Measurements from ENCODE around the gene NIM1K. TPM values are rescaled to one million over a fixed set of nuclear protein-coding genes. Genes with fewer than 3 reads are reported as not detected.

Gene NIM1K
- total and polyA plus RNA-seq, 2 of the 4 experiments (the other 2 are of a cell fraction) = 0.54 to 0.68 TPM

GRCh38 chr5:43150075-43150474 lies 42.0 kb upstream of the NIM1K start:
- Histone ChIP-seq H3K18ac (ENCODE audit: low read depth, low read length) (no peak overlapping the region), H3K4me1 (ENCODE audit: control insufficient read depth, insufficient read depth, low read length) (no peaks in the 10 kb centered on the region; the same call in 1 of the 2 replicates), H3K79me1 (ENCODE audit: low read depth in 1 of 2, low read length in 2 of 2) (peaks cover 36 to 61% of the 10 kb centered on the region in 2 experiments), H2BK20ac (ENCODE audit: low read depth, low read length) (no peak overlapping the region), H2AK9ac (replicated peaks; ENCODE audit: low read depth, low read length, poor library complexity) (no peak overlapping the region), H2AK5ac (ENCODE audit: low read depth, low read length) (no peak overlapping the region), H4K5ac (ENCODE audit: low read depth, low read length) (no peak overlapping the region), H3K9me1 (ENCODE audit: insufficient read depth, low read length) (peaks cover 4% of the 10 kb centered on the region), H3K23ac (ENCODE audit: low read depth, low read length) (no peak overlapping the region), H3K14ac (replicated peaks; ENCODE audit: low read depth, low read length) (no peak overlapping the region), H3K4me3 (ENCODE audit: insufficient read depth, low read depth, low read length) (no peak overlapping the region), H2AFZ (replicated peaks; ENCODE audit: low read length, poor library complexity) (no peak overlapping the region), H4K20me1 (ENCODE audit: insufficient read depth, low read length) (peaks cover 29% of the 10 kb centered on the region), H2BK120ac (ENCODE audit: low read depth, low read length) (no peak overlapping the region), H4K91ac (ENCODE audit: insufficient read depth, low read depth, low read length) (no peak overlapping the region), H3K27me3 (ENCODE audit: control insufficient read depth, insufficient read depth, low read length) (no peaks in the 10 kb centered on the region), H2BK5ac (ENCODE audit: low read depth, low read length, poor library complexity, severe bottlenecking) (no peak overlapping the region), H4K8ac (ENCODE audit: low read depth in 2 of 2, low read length in 2 of 2) (no peak overlapping the region), H3K9ac (ENCODE audit: low read depth, low read length) (no peak overlapping the region), H3K27ac (ENCODE audit: insufficient read depth, low read length) (no peak overlapping the region), H3K9me3 (ENCODE audit: control insufficient read depth, insufficient read depth, low read length) (no peaks in the 10 kb centered on the region), H2BK15ac (ENCODE audit: low read depth, low read length) (no peak overlapping the region), H3K36me3 (ENCODE audit: control insufficient read depth, insufficient read depth, low read length) (peaks cover 16% of the 10 kb centered on the region), H3K56ac (ENCODE audit: extremely low read depth, insufficient read depth, low read length) (no peak overlapping the region), H3K4me2 (ENCODE audit: low read depth, low read length) (no peak overlapping the region), H3K4ac (ENCODE audit: low read depth, low read length) (no peak overlapping the region)
- intact Hi-C loops (cut with micrococcal nuclease) (no loop called here), in situ Hi-C loops (cut with MboI; ENCODE audit: low sequenced_read_pairs) (no loop called here), dilution Hi-C loops (cut with HindIII; ENCODE audit: low sequenced_read_pairs, unreplicated experiment) (no loop called here)
- no peak for ATAC-seq (ENCODE audit: low read depth)
- no peak for DNase-seq
- no peak for TF ChIP-seq MXI1 (IDR thresholded peaks at IDR 0.05; ENCODE audit: borderline replicate concordance, low read depth, low read length)
- TF ChIP-seq RCOR1 (IDR thresholded peaks at IDR 0.05; ENCODE audit: insufficient replicate concordance, low read length) = no peak
- TF ChIP-seq MAFK (IDR thresholded peaks at IDR 0.05; ENCODE audit: low read depth, low read length) = no peak
- POLR2A ChIA-PET (ENCODE audit: unreplicated experiment) = no interaction called here
- no TSS peak for BruUV-seq (replicated peaks)
- WGBS, 2 experiments (ENCODE audit: extremely low coverage in 2 of 2, insufficient read length in 1 of 2) = no CpG with 5 or more reads among the region's 2 CpGs
- CTCF ChIA-PET = no interaction called here

Data from IMR-90 (cell line).